ENCODE results near the gene CHAD.
"Not testable (repeated sequence)": the region's sequence is repeated elsewhere in the genome, so short reads cannot be mapped to it uniquely, and the experiment has no call there.

Gene CHAD

DNA sequence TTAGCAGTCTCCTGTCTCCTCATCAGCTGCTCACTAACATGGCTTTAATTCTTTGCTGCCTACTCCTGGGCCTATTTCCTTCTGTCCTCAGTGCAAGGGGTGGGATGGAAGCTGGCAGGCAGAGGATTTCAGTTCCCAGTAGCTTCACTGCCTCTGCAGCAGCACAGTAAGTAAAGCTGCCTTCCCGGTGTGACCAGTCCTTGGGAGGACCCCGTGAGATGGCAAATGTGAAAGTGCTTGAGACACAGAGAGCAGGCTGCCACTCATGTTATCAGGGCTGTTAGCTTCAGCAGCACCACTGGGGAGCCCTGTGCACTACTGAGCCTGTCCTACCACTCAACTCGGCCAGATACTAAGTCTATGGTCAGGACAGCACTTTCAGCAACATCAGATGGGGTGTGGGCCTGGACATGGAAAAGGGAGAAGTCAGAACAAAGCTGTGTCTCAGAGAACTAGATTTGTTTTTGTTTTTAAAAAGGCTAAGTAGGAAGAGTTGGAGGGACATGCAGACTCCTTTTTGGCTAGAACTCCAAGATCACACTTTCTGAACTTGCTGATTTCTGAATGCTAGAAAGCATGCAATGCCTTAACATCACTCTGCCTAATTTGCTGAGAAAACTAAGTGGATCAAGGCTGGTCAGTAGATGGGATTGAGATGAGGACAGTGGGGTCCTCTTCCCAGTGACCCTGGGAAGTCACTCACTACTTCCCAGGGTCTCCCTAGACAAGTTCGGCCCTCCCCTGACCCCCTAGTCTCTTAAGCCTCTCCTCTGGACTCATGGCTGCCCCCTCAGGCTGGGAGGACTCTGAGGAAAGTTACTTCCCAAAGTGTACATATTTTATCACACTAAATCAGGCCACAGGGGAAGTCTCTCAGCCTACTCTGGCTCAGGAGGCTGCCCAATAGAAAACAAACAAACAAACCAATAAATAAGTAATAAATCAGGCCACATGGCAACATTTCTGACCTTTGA lies 41.6 kb downstream of the CHAD start:
- DNase-seq (ENCODE audit: low read depth), result no peak

DNA sequence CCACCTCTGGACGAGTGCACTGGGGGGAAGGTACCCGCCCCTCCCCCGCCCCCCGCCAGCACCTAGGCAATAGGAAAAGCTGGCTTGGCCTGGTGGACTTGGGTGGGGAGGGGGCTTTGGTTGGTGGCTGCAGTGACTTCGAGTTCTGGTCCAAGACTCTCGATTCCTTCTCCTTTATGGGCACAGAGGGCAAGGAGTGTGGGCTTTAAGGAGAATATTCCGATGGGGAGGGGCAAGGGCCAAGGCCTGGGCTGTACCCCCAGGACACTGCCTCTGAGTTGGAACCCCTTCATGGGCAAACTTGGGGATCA lies 42.3 kb downstream of the CHAD start:
- no peak for DNase-seq (ENCODE audit: low read depth)

- peak; percentile 49 for DNase-seq (ENCODE audit: low read depth)
Measured at GRCh38 chr17:50425682-50426471, 42.8 kb downstream of the CHAD start, which contains the start of gene ACSF2. TSS of gene ACSF2 (plus strand) at chr17:50426218. CDS start at chr17:50426262, 44 bp downstream.

GRCh38 chr17:50424996-50425681 lies 43.5 kb downstream of the CHAD start:
- DNase-seq (ENCODE audit: low read depth), result no peak

DNA sequence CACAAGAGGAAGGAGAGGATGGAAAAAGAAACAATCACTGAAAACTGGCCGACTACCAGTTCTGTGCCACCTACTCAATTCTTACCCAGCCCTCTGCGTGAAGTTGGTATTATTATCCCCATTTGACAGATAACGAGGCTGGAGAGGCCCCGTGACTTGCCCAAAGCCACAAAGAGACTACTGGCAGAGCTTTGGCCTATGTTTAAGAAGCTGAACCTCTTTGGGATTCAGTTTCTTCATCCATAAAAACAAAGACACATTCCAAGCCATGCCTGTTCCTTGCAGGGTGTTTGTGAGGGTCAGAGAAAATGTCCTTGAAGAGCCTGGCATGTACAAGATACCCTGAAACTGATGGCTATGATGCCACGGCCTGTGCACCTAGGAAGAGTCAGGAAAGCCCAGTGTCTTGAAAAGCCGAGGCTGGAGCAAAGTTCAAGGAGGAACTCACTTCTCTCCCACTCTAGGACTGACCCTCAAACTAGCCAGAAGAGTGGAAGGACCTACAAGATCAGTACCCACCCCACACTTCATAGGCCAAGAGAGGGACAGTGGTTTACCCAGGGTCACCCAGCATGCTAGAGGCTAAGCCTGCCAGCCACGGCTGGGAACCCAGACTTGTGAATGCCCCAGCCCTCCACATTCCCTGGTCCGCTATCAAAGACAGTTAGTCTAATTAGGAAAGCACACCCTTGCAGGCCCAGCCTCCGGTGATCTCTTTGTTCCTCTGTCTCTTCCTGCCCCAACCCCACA lies 44.3 kb downstream of the CHAD start:
- DNase-seq (ENCODE audit: low read depth), result no peak

- DNase-seq (ENCODE audit: low read depth), result no peak
Measured at GRCh38 chr17:50423553-50424159, 45.0 kb downstream of the CHAD start.

DNA sequence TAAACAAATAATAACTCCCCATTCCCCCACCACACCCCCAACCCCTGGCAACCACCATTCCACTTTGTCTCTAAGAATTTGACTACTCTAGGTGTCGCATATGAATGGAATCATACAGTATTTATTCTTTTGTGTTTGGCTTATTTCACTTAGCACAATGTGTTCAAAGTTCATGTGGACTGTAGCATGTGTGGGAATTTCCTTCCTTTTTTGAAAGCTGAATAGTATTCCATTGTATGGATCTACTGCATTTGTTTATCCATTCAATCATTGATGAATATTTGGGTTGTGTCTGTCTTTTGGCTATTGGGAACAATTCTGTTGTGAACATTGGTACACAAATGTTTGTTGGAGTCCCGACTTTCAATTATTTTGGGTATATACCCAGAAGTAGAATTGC lies 45.9 kb downstream of the CHAD start:
- no peak for DNase-seq (ENCODE audit: low read depth)

- no peak for DNase-seq (ENCODE audit: low read depth)
Measured at GRCh38 chr17:50421308-50422051, 47.2 kb downstream of the CHAD start.

- no peak for DNase-seq (ENCODE audit: low read depth)
Measured at GRCh38 chr17:50420419-50421112, 48.1 kb downstream of the CHAD start.

GRCh38 chr17:50419577-50419976 lies 49.1 kb downstream of the CHAD start:
- not testable (repeated sequence) for DNase-seq (ENCODE audit: low read depth)

DNA sequence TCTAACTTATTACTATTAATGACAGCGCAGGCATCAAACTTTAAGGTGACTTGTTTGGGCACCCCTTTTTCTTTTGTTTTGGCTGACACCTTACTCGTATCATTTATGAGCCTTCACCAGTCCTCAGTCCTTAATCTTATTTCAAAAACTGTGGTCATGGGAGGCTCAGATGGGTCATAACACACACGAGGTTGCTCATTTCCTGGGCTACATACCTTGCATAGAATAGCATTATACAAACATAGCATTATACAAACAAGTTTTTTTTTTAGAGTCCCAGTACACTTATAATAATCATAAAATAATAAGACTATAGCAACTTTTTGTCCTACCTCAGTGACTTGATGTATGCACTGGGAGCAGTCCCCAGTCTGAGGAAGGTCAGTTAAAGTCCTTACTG lies 53.9 kb downstream of the CHAD start:
- DNase-seq (ENCODE audit: low read depth), result no peak

Measured in stimulated activated CD8-positive, alpha-beta memory T cell treated with anti-CD3 and anti-CD28 coated beads, Interleukin-15, amount 100 ng/mL, for 1 hour (primary cell).